GM12872 (cell line): ENCODE results near the gene TICRR.

ENCODE experiments used
- CTCF ChIP-seq: IDR thresholded peaks from 3 replicates; pipeline ENCODE4 v1.5.1; 2011; ENCODE audit warnings: low read depth, mild to moderate bottlenecking, low read length, moderate library complexity; ENCODE audit not compliant: insufficient read depth

Gene TICRR

GRCh38 chr15:89593018-89593417 lies 17.7 kb downstream of the TICRR start:
- no peak for TF ChIP-seq CTCF

GRCh38 chr15:89599021-89599420 lies 23.8 kb downstream of the TICRR start:
- TF ChIP-seq CTCF: no peak

- TF ChIP-seq CTCF: no peak
Observed at GRCh38 chr15:89611317-89611716, 36.0 kb downstream of the TICRR start.

GRCh38 chr15:89613031-89613430 lies 37.8 kb downstream of the TICRR start:
- TF ChIP-seq CTCF: no peak

GRCh38 chr15:89614164-89614563 lies 38.9 kb downstream of the TICRR start:
- TF ChIP-seq CTCF: no peak

- TF ChIP-seq CTCF: no peak
Observed at GRCh38 chr15:89615135-89615534, 39.9 kb downstream of the TICRR start.

- no peak for TF ChIP-seq CTCF
Observed at GRCh38 chr15:89616228-89616627, 41.0 kb downstream of the TICRR start.

- no peak for TF ChIP-seq CTCF
Observed at GRCh38 chr15:89621547-89621946, 46.3 kb downstream of the TICRR start.
